Hepatocyte (in vitro differentiated cells): Measurements from ENCODE around the gene SORCS2. TPM values are rescaled to one million over a fixed set of nuclear protein-coding genes. Genes with fewer than 3 reads are reported as not detected.

Source experiments
- DNase-seq: peaks from one replicate; pipeline ENCODE4 v3.0.0-alpha.2; 2016; ENCODE audit warnings: low spot score
- H2AFZ ChIP-seq: fragments of 200-600 bp; sonication (generic); 2 replicates; pipeline ENCODE4 v1.6.0; 2016; ENCODE audit warnings: antibody characterized with exemption, mild to moderate bottlenecking
- H3K27ac ChIP-seq: fragments of 200-600 bp; sonication (generic); 2 replicates; pipeline ENCODE4 v1.5.1; 2016; ENCODE audit warnings: mild to moderate bottlenecking
- H3K27me3 ChIP-seq: fragments of 200-600 bp; sonication (generic); 2 replicates; pipeline ENCODE4 v1.6.1; 2016
- H3K36me3 ChIP-seq: fragments of 200-600 bp; sonication (generic); replicated peaks from 2 replicates; pipeline ENCODE4 v1.5.1; 2016; ENCODE audit warnings: low read depth; ENCODE audit not compliant: insufficient read depth
- H3K4me1 ChIP-seq: fragments of 200-600 bp; sonication (generic); 2 replicates; pipeline ENCODE4 v1.5.1; 2016; ENCODE audit warnings: mild to moderate bottlenecking, moderate library complexity; ENCODE audit not compliant: insufficient read depth
- H3K4me2 ChIP-seq: fragments of 200-600 bp; sonication (generic); 2 replicates; pipeline ENCODE4 v1.6.0; 2016
- H3K4me3 ChIP-seq: fragments of 200-600 bp; sonication (generic); 2 replicates; pipeline ENCODE4 v1.5.1; 2016; ENCODE audit warnings: mild to moderate bottlenecking
- H3K79me2 ChIP-seq: fragments of 200-600 bp; sonication (generic); 2 replicates; pipeline ENCODE4 v1.6.0; 2017; ENCODE audit warnings: mild to moderate bottlenecking
- H3K9me2 ChIP-seq: fragments of 200-600 bp; sonication (generic); replicated peaks from 2 replicates; pipeline ENCODE4 v1.6.0; 2017; ENCODE audit warnings: mild to moderate bottlenecking; ENCODE audit not compliant: insufficient read depth
- H3K9me3 ChIP-seq: fragments of 200-600 bp; sonication (generic); 2 replicates; pipeline ENCODE4 v1.5.1; 2016; ENCODE audit warnings: low read depth, mild to moderate bottlenecking
- H4K20me1 ChIP-seq: fragments of 200-600 bp; sonication (generic); 2 replicates; pipeline ENCODE4 v1.6.0; 2016; ENCODE audit warnings: mild to moderate bottlenecking; ENCODE audit not compliant: insufficient read depth, poor library complexity, severe bottlenecking
- EZH2 ChIP-seq: fragments of 200-600 bp; sonication (generic); IDR thresholded peaks from 2 replicates; pipeline ENCODE4 v1.6.1; 2016; ENCODE audit warnings: antibody characterized with exemption, mild to moderate bottlenecking, borderline replicate concordance
- EZH2phosphoT487 ChIP-seq: fragments of 200-600 bp; sonication (generic); IDR thresholded peaks from one replicate; pipeline ENCODE4 v1.6.1; 2018; ENCODE audit warnings: antibody characterized with exemption, mild to moderate bottlenecking, low read depth, moderate library complexity; ENCODE audit not compliant: unreplicated experiment, severe bottlenecking
- WGBS: methylation state at CpG from one replicate; pipeline ENCODE4 v1.1.6; 2016; ENCODE audit warnings: low lambda C conversion rate; ENCODE audit errors: missing lambda C conversion rate; 5-methylcytosine and 5-hydroxymethylcytosine counted together
- polyA plus RNA-seq: library from polyadenylated mRNA; unstranded; fragments of >200 nt; fragmentation: Nextera tagmentation; extraction: Ambion mirVana; gene quantifications from 2 replicates; pipeline ENCODE4 v1.2.1, GENCODE V29; 2016
- total RNA-seq: library from RNA; depleted of rRNA; stranded (reverse); fragments of >200 nt; gene quantifications from 2 replicates; pipeline ENCODE4 v1.2.3, GENCODE V29; 2014
- TF ChIP-seq, protein P1 (sequence below): fragments of 200-600 bp; sonication (generic); IDR thresholded peaks from 2 replicates; pipeline ENCODE4 v1.5.1; 2016; ENCODE audit warnings: antibody characterized with exemption, mild to moderate bottlenecking; ENCODE audit not compliant: poor library complexity

SORCS2 gene
- total and polyA plus RNA-seq, 2 experiments from 2014 or later: 1.6 to 4.8 TPM

DNA sequence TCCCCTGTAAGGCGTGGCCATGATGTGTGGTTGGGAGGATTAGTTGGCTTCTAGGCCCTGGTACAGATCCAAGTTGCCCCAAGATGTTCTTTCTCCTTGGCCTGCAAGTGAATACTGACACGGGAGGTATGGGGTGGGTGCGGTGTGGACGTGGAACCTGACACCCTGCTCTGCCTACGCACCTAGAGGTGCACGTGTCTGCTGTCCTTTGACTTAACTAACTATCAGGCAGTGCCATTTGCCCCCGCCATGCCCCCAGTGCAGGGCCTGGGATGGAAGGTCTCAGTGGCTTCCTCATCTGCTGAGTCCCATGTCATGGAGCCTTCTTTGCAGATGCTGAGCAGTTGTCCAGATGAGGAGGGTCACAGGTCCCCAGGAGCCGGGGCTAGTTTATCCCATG is 151.6 kb downstream of the SORCS2 start:
- DNase-seq: no peak
- Histone ChIP-seq H2AFZ (no peak overlapping the region), H4K20me1 (no peaks in the 10 kb centered on the region), H3K79me2 (no peaks in the 10 kb centered on the region), H3K4me1 (no peaks in the 10 kb centered on the region), H3K27me3 (no peaks in the 10 kb centered on the region), H3K36me3 (no peaks in the 10 kb centered on the region), H3K4me3 (no peak overlapping the region), H3K4me2 (no peak overlapping the region), H3K9me2 (no peaks in the 10 kb centered on the region), H3K27ac (no peak overlapping the region), H3K9me3 (no peaks in the 10 kb centered on the region)
- TF ChIP-seq, protein P1, sequence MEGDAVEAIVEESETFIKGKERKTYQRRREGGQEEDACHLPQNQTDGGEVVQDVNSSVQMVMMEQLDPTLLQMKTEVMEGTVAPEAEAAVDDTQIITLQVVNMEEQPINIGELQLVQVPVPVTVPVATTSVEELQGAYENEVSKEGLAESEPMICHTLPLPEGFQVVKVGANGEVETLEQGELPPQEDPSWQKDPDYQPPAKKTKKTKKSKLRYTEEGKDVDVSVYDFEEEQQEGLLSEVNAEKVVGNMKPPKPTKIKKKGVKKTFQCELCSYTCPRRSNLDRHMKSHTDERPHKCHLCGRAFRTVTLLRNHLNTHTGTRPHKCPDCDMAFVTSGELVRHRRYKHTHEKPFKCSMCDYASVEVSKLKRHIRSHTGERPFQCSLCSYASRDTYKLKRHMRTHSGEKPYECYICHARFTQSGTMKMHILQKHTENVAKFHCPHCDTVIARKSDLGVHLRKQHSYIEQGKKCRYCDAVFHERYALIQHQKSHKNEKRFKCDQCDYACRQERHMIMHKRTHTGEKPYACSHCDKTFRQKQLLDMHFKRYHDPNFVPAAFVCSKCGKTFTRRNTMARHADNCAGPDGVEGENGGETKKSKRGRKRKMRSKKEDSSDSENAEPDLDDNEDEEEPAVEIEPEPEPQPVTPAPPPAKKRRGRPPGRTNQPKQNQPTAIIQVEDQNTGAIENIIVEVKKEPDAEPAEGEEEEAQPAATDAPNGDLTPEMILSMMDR: no peak
- TF ChIP-seq EZH2phosphoT487: no peak
- TF ChIP-seq EZH2: no peak
- WGBS: 88% methylated on average over 8 of the region's 8 CpGs

DNA sequence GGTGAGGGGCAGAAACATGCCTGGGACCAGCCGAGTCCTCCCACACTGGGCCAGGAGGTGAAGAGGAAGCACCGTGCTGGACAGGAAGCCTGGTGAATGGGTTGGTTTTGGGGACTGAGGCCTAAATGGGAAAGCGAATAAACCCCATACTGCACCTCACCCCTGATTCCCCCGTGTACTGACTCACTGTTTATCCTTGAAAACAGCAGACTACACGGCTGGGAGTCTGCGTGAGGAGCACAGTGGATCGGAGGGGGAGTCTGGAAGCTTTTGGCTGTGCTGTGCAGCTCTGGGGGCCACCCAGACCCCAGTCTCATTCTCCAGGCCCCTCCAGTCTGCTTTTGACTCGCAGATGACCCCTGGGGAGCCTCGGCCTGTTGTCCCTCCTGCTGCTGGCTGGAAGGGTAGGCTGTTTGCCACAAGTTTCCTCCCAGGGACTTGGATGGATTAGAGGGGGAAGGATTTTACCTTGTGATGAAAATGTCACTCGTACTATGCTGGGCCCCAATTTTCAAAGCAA is 152.4 kb downstream of the SORCS2 start:
- 74% methylated on average over 10 of the region's 10 CpGs for WGBS
- TF ChIP-seq EZH2 (no peak), EZH2phosphoT487 (no peak)
- TF ChIP-seq, protein P1: no peak
- Histone ChIP-seq H2AFZ (no peak overlapping the region), H3K27ac (no peak overlapping the region), H3K27me3 (no peaks in the 10 kb centered on the region), H3K4me2 (no peak overlapping the region), H3K9me3 (no peaks in the 10 kb centered on the region), H3K36me3 (no peaks in the 10 kb centered on the region), H3K79me2 (no peaks in the 10 kb centered on the region), H3K9me2 (no peaks in the 10 kb centered on the region), H3K4me3 (no peak overlapping the region), H3K4me1 (no peaks in the 10 kb centered on the region), H4K20me1 (no peaks in the 10 kb centered on the region)
- no peak for DNase-seq

DNA sequence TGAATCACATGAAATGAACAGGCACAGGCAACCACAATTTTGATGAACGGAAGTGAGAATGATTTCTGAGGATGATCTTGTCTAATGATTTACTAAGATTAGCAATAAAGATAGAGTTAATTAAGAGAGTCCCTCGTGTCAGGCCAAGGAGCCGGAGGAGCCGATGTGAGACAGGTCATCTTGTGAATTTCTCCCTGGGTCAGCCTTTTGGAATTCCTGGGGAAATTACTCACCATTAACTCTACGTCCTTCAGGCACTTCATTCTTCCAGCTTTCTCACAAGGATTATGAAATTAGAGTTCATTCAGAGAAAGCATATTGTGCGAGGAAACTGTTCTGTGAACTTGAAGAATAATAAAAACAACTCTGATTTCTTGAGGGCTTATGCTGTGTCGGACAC is 155.6 kb downstream of the SORCS2 start:
- Histone ChIP-seq H3K27ac (no peak overlapping the region), H3K9me2 (no peaks in the 10 kb centered on the region), H3K36me3 (no peaks in the 10 kb centered on the region), H3K4me1 (no peaks in the 10 kb centered on the region), H3K4me3 (no peak overlapping the region), H3K9me3 (no peaks in the 10 kb centered on the region), H3K27me3 (no peaks in the 10 kb centered on the region), H3K79me2 (no peaks in the 10 kb centered on the region), H3K4me2 (no peak overlapping the region), H2AFZ (no peak overlapping the region), H4K20me1 (no peaks in the 10 kb centered on the region)
- WGBS: 56% methylated on average over 7 of the region's 7 CpGs
- no peak for DNase-seq
- no peak for TF ChIP-seq EZH2
- no peak for TF ChIP-seq EZH2phosphoT487
- TF ChIP-seq, protein P1: no peak
